Fibroblast of villous mesenchyme (primary cell): Measurements from ENCODE around the gene LHFPL3. TPM values are rescaled to one million over a fixed set of nuclear protein-coding genes. Genes with fewer than 3 reads are reported as not detected.

ENCODE experiments used
- DNase-seq: peaks from one replicate; pipeline ENCODE4 v3.0.0-alpha.2; 2010; ENCODE audit warnings: low read depth
- H3K4me3 ChIP-seq: 2 replicates; pipeline ENCODE4 v1.5.1; 2011; ENCODE audit warnings: low read depth, mild to moderate bottlenecking, low read length
- total RNA-seq: library from RNA; depleted of rRNA; stranded (reverse); fragments of >200 nt; gene quantifications from 2 replicates; pipeline ENCODE4 v1.2.3, GENCODE V29; 2012
- TF ChIP-seq, protein P1 (sequence below): IDR thresholded peaks from 2 replicates; pipeline ENCODE4 v1.5.1; 2012; ENCODE audit warnings: low read depth, mild to moderate bottlenecking, low read length; ENCODE audit not compliant: insufficient read depth

Gene LHFPL3
- total RNA-seq, 1 donor = not detected

DNA sequence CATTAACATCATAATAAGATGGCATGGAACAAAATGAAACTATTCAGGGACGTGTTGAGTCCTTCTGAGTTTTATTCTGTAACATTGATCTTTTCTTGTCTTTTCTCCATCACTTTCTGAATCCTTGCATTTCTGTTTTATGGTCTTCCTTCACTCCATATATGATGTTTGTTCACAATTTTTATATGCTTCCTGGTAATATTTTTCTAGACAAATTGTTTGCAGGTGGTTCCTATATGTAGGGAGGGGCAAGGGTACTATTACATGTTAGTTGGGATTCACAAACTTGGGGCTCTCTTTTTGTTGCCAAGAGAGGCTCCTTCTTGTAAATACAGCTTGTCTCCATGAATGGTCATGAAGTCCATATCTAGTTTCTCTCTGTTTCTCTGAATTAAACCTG lies 159.2 kb downstream of the LHFPL3 start:
- H3K4me3 ChIP-seq = no peak overlapping the region
- TF ChIP-seq, protein P1, sequence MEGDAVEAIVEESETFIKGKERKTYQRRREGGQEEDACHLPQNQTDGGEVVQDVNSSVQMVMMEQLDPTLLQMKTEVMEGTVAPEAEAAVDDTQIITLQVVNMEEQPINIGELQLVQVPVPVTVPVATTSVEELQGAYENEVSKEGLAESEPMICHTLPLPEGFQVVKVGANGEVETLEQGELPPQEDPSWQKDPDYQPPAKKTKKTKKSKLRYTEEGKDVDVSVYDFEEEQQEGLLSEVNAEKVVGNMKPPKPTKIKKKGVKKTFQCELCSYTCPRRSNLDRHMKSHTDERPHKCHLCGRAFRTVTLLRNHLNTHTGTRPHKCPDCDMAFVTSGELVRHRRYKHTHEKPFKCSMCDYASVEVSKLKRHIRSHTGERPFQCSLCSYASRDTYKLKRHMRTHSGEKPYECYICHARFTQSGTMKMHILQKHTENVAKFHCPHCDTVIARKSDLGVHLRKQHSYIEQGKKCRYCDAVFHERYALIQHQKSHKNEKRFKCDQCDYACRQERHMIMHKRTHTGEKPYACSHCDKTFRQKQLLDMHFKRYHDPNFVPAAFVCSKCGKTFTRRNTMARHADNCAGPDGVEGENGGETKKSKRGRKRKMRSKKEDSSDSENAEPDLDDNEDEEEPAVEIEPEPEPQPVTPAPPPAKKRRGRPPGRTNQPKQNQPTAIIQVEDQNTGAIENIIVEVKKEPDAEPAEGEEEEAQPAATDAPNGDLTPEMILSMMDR = no peak
- no peak for DNase-seq

DNA sequence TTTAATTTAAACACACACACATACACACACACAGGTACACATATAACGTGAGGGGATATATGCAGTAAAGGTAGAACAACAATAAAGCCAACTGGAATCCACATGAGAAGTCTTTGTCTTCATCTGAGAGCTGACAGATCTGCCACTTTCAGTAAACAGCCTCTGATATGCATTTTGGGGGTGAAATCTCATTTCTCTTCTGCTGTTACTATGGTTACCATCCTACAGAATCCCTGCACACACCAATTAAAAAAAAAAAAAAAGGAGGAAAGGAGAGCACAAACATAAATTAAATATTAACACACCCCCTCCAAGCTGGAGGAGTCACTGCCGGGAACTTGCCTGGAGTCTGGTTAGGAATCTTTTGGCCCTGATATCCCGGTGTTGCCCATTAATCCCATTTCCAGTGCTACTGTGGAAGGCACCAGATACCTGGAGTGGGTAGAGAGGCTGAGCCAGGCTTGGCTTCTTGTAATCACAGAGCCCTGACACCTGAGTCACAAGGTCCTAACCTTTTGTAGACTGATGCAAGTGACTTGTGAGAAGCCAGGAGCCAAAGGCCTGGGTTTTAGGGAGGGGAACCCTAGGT lies 169.1 kb downstream of the LHFPL3 start:
- TF ChIP-seq, protein P1 = no peak
- peak; percentile 0 for DNase-seq
- H3K4me3 ChIP-seq = no peak overlapping the region

- no peak for DNase-seq
- H3K4me3 ChIP-seq = no peak overlapping the region
- TF ChIP-seq, protein P1 = no peak
These were observed 171.6 kb downstream of the LHFPL3 start for GRCh38 chr7:104499975-104500374.

DNA sequence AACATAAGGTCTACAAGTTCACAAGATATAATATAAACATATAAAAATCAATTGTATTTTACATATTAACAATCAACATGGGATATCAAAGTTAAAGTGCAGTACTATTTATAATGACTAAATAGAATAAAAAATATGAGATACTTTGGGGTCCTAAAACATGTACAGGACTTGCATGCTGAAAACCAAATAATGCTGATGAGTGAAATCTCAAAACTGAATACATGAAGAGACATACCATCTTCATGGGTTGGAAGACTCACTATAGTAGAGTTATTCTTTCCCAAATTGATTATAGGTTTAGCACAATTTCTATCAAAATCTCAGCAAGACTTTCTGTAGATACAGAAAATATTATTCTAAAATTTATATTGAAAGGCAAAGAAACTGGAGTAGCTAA lies 181.5 kb downstream of the LHFPL3 start:
- H3K4me3 ChIP-seq = no peak overlapping the region
- DNase-seq = no peak
- TF ChIP-seq, protein P1 = no peak

DNA sequence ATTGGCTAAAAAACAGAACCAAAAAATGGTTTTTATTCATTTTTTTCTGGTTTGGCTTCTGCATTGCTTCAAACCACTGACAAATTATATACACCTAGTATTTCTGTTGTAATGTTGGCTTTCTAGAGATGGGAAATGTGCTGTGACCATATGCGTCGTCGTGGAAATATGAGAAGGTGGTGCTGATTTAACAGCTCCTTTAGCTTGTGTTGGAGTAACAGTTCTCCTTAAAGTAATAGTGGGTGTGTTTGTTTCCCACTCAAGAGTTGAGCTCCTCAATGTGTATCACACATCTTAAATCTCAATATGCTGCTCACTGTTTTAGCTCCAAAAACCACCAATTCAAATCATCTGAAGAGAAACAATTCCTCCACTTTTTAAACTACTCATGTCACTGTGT lies 196.4 kb downstream of the LHFPL3 start:
- DNase-seq = no peak
- TF ChIP-seq, protein P1 = no peak

GRCh38 chr7:104528142-104528541 lies 199.7 kb downstream of the LHFPL3 start:
- TF ChIP-seq, protein P1 = no peak
- no peak overlapping the region for H3K4me3 ChIP-seq
- no peak for DNase-seq

More for the DNA sequence above, 196.4 kb downstream of the LHFPL3 start:
- H3K4me3 ChIP-seq = no peak overlapping the region

GRCh38 chr7:104529567-104529966 lies 201.2 kb downstream of the LHFPL3 start:
- DNase-seq = no peak
- H3K4me3 ChIP-seq = no peak overlapping the region
- TF ChIP-seq, protein P1 = no peak
